ENCODE measurements around the gene RASL11B.

- TF ChIP-seq SPI1 (IDR thresholded peaks at IDR 0.05; ENCODE audit: low read depth, low read length) = no peak
- TF ChIP-seq POLR2A (IDR thresholded peaks at IDR 0.05; ENCODE audit: low read depth, low read length) = no peak
- no peak for TF ChIP-seq POLR2AphosphoS5 (IDR thresholded peaks at IDR 0.05; ENCODE audit: low read depth, low read length)
These were observed 12.8 kb downstream of the RASL11B start for GRCh38 chr4:52874948-52875347.

Measured in GM12891 (cell line).